Panc1 (cell line): ENCODE measurements around the gene MAF. TPM values are rescaled to one million over a fixed set of nuclear protein-coding genes. Genes with fewer than 3 reads are reported as not detected.

Source experiments
- ATAC-seq: fragments of 200-7000 bp; cut with Tn5 transposase; 2 replicates; pipeline ENCODE4 v1.9.1; 2020; ENCODE audit warnings: mild to moderate bottlenecking, moderate library complexity
- BruUV-seq: library from RNA; stranded (reverse); fragments of 400-500 nt; replicated peaks from 2 replicates; lab custom pipeline; 2021; lab: Mats Ljungman, UMichigan
- CTCF ChIA-PET: fragments of 300-600 bp; sonication (Branson Sonifier 250); formaldehyde crosslinking; loops from one replicate; lab custom pipeline; 2022; ENCODE audit warnings: antibody characterized with exemption; lab: Charles Lee
- POLR2A ChIA-PET: fragments of 300-600 bp; sonication (Branson Sonifier 250); formaldehyde crosslinking; loops from one replicate; lab custom pipeline; 2022; ENCODE audit warnings: antibody characterized with exemption; lab: Charles Lee
- DNase-seq: peaks from one replicate; pipeline ENCODE4 v3.0.0-alpha.2; 2010; ENCODE audit warnings: low read depth, low spot score
- H3K27ac ChIP-seq: 2 replicates; pipeline ENCODE4 v1.5.1; 2011; ENCODE audit warnings: mild to moderate bottlenecking, low read length, inconsistent platforms
- H3K27me3 ChIP-seq: fragments of 200-500 bp; sonication (Bioruptor generic); 2 replicates; pipeline ENCODE4 v1.6.0; 2014; ENCODE audit warnings: low read length, inconsistent platforms; ENCODE audit not compliant: control insufficient read depth, insufficient read depth
- H3K36me3 ChIP-seq: fragments of 200-500 bp; sonication (Bioruptor generic); 2 replicates; pipeline ENCODE4 v1.5.1; 2014; ENCODE audit warnings: inconsistent platforms, mild to moderate bottlenecking, low read length, moderate library complexity; ENCODE audit not compliant: control insufficient read depth, insufficient read depth
- H3K4me1 ChIP-seq: 2 replicates; pipeline ENCODE4 v1.5.1; 2011; ENCODE audit warnings: inconsistent platforms, mild to moderate bottlenecking, low read length, moderate library complexity; ENCODE audit not compliant: control insufficient read depth, insufficient read depth
- H3K4me3 ChIP-seq, 2 experiments: 2 replicates each; pipeline ENCODE4 v1.5.1; 2011 to 2012; ENCODE audit warnings: low read depth in 2 of 2, low read length in 2 of 2, mild to moderate bottlenecking in 2 of 2, inconsistent platforms in 1 of 2, moderate library complexity in 1 of 2
- H3K9me3 ChIP-seq: fragments of 200-500 bp; sonication (Bioruptor generic); 2 replicates; pipeline ENCODE4 v1.5.1; 2014; ENCODE audit warnings: low read depth, mild to moderate bottlenecking, inconsistent platforms, low read length, moderate library complexity; ENCODE audit not compliant: control insufficient read depth, insufficient read depth
- POLR2AphosphoS5 ChIP-seq: IDR thresholded peaks from 2 replicates; pipeline ENCODE4 v1.6.1; 2012; ENCODE audit warnings: mild to moderate bottlenecking, low read depth, low read length, moderate library complexity
- SIN3A ChIP-seq: IDR thresholded peaks from 2 replicates; pipeline ENCODE4 v1.6.1; 2012; ENCODE audit warnings: low read depth, mild to moderate bottlenecking, low read length, moderate library complexity, borderline replicate concordance; ENCODE audit not compliant: insufficient read depth
- TCF7L2 ChIP-seq: IDR thresholded peaks from 2 replicates; pipeline ENCODE4 v1.6.1; 2011; ENCODE audit warnings: mild to moderate bottlenecking, low read depth, low read length, inconsistent platforms
- in situ Hi-C: cut with HindIII; loops from 2 replicates; pipeline ENCODE4 v1.10.0; 2016; ENCODE audit warnings: low sequenced_read_pairs, low pct_unique_long_range_greater_than_20kb
- intact Hi-C: fragments of 100-400 bp; cut with micrococcal nuclease; formaldehyde crosslinking; loops from one replicate; pipeline ENCODE4 v1.10.0; 2022; ENCODE audit not compliant: unreplicated experiment
- total RNA-seq: library from RNA; stranded (reverse); gene quantifications from one replicate; pipeline ENCODE4 v1.2.1, GENCODE V29; 2021; ENCODE audit not compliant: unreplicated experiment
- TF ChIP-seq, protein P1 (sequence below): fragments of 450-650 bp; IDR thresholded peaks from 2 replicates; pipeline ENCODE4 v1.5.1; 2017; ENCODE audit warnings: mild to moderate bottlenecking
- TF ChIP-seq, protein P2 (sequence below), 2 experiments: IDR thresholded peaks; 2 replicates each; pipeline ENCODE4 v1.6.1; 2011 to 2012; ENCODE audit warnings: low read depth in 2 of 2, control low read depth in 1 of 2, low read length in 1 of 2, mild to moderate bottlenecking in 1 of 2, moderate library complexity in 1 of 2; ENCODE audit not compliant: insufficient read depth in 1 of 2

The MAF gene
- total RNA-seq, 1 experiment from 2014 or later: 0.46 TPM

DNA sequence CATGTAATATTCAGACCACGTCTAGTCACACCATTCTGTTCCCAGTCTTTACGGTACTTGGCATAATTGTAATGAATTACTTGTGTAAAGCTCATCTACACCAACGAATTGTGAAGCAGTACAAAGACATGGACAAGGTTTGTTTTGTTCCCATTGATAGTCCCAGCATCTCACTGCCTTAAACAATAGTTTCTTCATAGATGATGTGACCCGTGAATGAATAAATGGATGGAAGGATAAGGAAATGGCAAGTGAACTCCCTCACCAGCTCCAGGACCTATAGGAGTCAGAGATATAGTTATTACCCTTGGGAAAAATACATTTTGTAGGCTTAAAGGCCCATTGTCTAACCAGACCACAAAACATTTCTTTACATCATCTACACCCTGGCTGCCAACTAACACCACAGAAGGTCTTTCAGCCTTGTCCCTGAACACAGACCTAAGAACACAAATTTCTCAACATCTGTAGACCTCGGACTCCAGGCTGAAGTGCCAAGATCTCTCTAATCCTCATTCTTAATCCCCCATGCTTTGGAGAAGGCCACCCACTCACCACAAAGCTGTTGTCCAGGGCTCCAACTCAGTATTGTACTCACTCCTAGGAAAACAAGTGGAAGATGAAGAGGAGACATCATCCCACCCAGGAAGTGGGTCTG lies 38.2 kb downstream of the MAF start:
- CTCF ChIA-PET: no interaction called here
- no TSS peak for BruUV-seq
- Histone ChIP-seq H3K4me1 (no peaks in the 10 kb centered on the region), H3K27me3 (no peaks in the 10 kb centered on the region), H3K4me3 (no peak overlapping the region), H3K27ac (no peak overlapping the region), H3K36me3 (no peaks in the 10 kb centered on the region), H3K9me3 (no peaks in the 10 kb centered on the region)
- TF ChIP-seq POLR2AphosphoS5 (no peak), TCF7L2 (no peak), SIN3A (no peak)
- TF ChIP-seq, protein P1, sequence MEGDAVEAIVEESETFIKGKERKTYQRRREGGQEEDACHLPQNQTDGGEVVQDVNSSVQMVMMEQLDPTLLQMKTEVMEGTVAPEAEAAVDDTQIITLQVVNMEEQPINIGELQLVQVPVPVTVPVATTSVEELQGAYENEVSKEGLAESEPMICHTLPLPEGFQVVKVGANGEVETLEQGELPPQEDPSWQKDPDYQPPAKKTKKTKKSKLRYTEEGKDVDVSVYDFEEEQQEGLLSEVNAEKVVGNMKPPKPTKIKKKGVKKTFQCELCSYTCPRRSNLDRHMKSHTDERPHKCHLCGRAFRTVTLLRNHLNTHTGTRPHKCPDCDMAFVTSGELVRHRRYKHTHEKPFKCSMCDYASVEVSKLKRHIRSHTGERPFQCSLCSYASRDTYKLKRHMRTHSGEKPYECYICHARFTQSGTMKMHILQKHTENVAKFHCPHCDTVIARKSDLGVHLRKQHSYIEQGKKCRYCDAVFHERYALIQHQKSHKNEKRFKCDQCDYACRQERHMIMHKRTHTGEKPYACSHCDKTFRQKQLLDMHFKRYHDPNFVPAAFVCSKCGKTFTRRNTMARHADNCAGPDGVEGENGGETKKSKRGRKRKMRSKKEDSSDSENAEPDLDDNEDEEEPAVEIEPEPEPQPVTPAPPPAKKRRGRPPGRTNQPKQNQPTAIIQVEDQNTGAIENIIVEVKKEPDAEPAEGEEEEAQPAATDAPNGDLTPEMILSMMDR: no peak
- TF ChIP-seq, protein P2, sequence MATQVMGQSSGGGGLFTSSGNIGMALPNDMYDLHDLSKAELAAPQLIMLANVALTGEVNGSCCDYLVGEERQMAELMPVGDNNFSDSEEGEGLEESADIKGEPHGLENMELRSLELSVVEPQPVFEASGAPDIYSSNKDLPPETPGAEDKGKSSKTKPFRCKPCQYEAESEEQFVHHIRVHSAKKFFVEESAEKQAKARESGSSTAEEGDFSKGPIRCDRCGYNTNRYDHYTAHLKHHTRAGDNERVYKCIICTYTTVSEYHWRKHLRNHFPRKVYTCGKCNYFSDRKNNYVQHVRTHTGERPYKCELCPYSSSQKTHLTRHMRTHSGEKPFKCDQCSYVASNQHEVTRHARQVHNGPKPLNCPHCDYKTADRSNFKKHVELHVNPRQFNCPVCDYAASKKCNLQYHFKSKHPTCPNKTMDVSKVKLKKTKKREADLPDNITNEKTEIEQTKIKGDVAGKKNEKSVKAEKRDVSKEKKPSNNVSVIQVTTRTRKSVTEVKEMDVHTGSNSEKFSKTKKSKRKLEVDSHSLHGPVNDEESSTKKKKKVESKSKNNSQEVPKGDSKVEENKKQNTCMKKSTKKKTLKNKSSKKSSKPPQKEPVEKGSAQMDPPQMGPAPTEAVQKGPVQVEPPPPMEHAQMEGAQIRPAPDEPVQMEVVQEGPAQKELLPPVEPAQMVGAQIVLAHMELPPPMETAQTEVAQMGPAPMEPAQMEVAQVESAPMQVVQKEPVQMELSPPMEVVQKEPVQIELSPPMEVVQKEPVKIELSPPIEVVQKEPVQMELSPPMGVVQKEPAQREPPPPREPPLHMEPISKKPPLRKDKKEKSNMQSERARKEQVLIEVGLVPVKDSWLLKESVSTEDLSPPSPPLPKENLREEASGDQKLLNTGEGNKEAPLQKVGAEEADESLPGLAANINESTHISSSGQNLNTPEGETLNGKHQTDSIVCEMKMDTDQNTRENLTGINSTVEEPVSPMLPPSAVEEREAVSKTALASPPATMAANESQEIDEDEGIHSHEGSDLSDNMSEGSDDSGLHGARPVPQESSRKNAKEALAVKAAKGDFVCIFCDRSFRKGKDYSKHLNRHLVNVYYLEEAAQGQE (IDR thresholded peaks at IDR 0.05; ENCODE audit: insufficient read depth in 1 of 2, low read depth in 2 of 2, low read length in 1 of 2): no peak
- ATAC-seq (no peak), DNase-seq (no peak)
- POLR2A ChIA-PET: no interaction called here
- in situ Hi-C loops (no loop called here), intact Hi-C loops (no loop called here)

DNA sequence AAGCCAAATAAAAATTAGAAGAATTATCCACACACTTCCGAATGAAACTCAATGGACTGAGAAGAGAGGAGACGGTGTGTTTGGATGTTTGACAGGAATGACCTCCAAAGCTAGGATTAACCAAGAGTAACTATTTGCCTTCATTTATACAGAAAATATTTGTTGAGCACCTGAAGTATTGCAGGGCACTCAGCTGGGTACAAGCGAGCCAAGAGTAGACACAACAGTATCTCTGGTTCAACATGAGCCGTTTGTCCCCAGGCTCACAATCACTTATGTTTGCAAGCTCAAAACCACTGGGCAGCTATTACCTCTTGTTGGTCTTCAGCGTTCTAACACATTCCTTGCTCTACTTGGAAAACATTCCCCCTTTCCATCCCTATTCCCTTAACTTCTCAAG lies 38.8 kb downstream of the MAF start:
- ChIA-PET CTCF (no interaction called here), POLR2A (no interaction called here)
- Histone ChIP-seq H3K9me3 (no peaks in the 10 kb centered on the region), H3K27me3 (no peaks in the 10 kb centered on the region), H3K27ac (no peak overlapping the region), H3K36me3 (no peaks in the 10 kb centered on the region), H3K4me3 (no peak overlapping the region), H3K4me1 (no peaks in the 10 kb centered on the region)
- DNase-seq: no peak
- no peak for ATAC-seq
- in situ Hi-C loops (no loop called here), intact Hi-C loops (no loop called here)
- no TSS peak for BruUV-seq
- TF ChIP-seq, protein P1: no peak
- no peak for TF ChIP-seq TCF7L2
